H1 (cell line): ENCODE measurements around the gene SNRK. TPM values are rescaled to one million over a fixed set of nuclear protein-coding genes. Genes with fewer than 3 reads are reported as not detected.

ENCODE experiments used
- CTCF ChIA-PET: fragments of 300-600 bp; sonication (Branson Sonifier 250); formaldehyde crosslinking; loops from one replicate; lab custom pipeline; 2021; ENCODE audit not compliant: partially characterized antibody; lab: Charles Lee
- POLR2A ChIA-PET: fragments of 300-600 bp; sonication (Branson Sonifier 250); formaldehyde crosslinking; loops from one replicate; lab custom pipeline; 2021; ENCODE audit warnings: inconsistent platforms; ENCODE audit not compliant: partially characterized antibody; lab: Charles Lee
- DNase-seq, 2 experiments: peaks; one replicate each; pipeline versions ENCODE4 v3.0.0 to v3.0.0-alpha.2; 2010 to 2022; ENCODE audit warnings: low spot score in 2 of 2, low read depth in 1 of 2, mixed read lengths in 1 of 2
- FAIRE-seq: peaks from 2 replicates; lab custom pipeline; 2011; peaks lifted over from hg19 to GRCh38; lab: Jason Lieb, UNC
- H2AFZ ChIP-seq: 2 replicates; pipeline ENCODE4 v1.8.1; 2012; ENCODE audit warnings: low read length, inconsistent platforms
- H2AK5ac ChIP-seq: 2 replicates; pipeline ENCODE4 v1.6.1; 2013; ENCODE audit warnings: low read depth, low read length
- H2BK120ac ChIP-seq: replicated peaks from 2 replicates; pipeline ENCODE3; 2013; ENCODE audit warnings: low read depth, low read length, inconsistent platforms
- H2BK12ac ChIP-seq: 2 replicates; pipeline ENCODE4 v1.6.1; 2013; ENCODE audit warnings: low read depth, low read length
- H2BK15ac ChIP-seq: 2 replicates; pipeline ENCODE4 v1.6.1; 2013; ENCODE audit warnings: low read length
- H2BK20ac ChIP-seq: 2 replicates; pipeline ENCODE4 v1.6.1; 2013; ENCODE audit warnings: low read length
- H2BK5ac ChIP-seq: 2 replicates; pipeline ENCODE4 v1.6.1; 2013; ENCODE audit warnings: low read depth, low read length
- H3K14ac ChIP-seq: 2 replicates; pipeline ENCODE4 v1.6.1; 2013; ENCODE audit warnings: inconsistent platforms; ENCODE audit not compliant: insufficient read length
- H3K18ac ChIP-seq: 2 replicates; pipeline ENCODE4 v1.6.1; 2013; ENCODE audit warnings: low read length; ENCODE audit errors: extremely low read depth
- H3K23ac ChIP-seq: 2 replicates; pipeline ENCODE4 v1.6.1; 2013; ENCODE audit warnings: inconsistent platforms; ENCODE audit not compliant: insufficient read length
- H3K23me2 ChIP-seq: 2 replicates; pipeline ENCODE4 v1.6.1; 2013; ENCODE audit warnings: low read depth, low read length
- H3K27ac ChIP-seq: 2 replicates; pipeline ENCODE4 v1.6.1; 2011; ENCODE audit warnings: low read depth, low read length, inconsistent platforms
- H3K27me3 ChIP-seq, 4 experiments: replicated peaks in 1 of 4; 1 replicate in 1 of 4; 2 replicates in 3 of 4; pipeline versions ENCODE4 v1.6.1 to v1.8.1; 2011 to 2013; ENCODE audit warnings: low read length in 3 of 4, mild to moderate bottlenecking in 3 of 4, inconsistent platforms in 2 of 4, mixed read lengths in 2 of 4, moderate library complexity in 1 of 4; ENCODE audit not compliant: control insufficient read depth in 3 of 4, insufficient read depth in 3 of 4; ENCODE audit errors: extremely low read depth in 1 of 4
- H3K36me3 ChIP-seq, 4 experiments: 2 replicates each; pipeline versions ENCODE4 v1.6.1 to v1.8.1; 2011 to 2013; ENCODE audit warnings: mild to moderate bottlenecking in 4 of 4, low read length in 3 of 4, moderate library complexity in 2 of 4, control low read depth in 1 of 4, inconsistent platforms in 1 of 4; ENCODE audit not compliant: insufficient read depth in 4 of 4, control insufficient read depth in 2 of 4
- H3K4ac ChIP-seq: replicated peaks from 2 replicates; pipeline ENCODE3; 2013; ENCODE audit warnings: low read length, low read depth, mixed read lengths, inconsistent platforms; ENCODE audit not compliant: insufficient read length
- H3K4me1 ChIP-seq, 4 experiments: replicated peaks in 1 of 4; 1 replicate in 1 of 4; 2 replicates in 3 of 4; pipeline versions ENCODE4 v1.6.1 to v1.8.1; 2011 to 2013; ENCODE audit warnings: low read length in 3 of 4, inconsistent platforms in 2 of 4, mixed read lengths in 1 of 4; ENCODE audit not compliant: insufficient read depth in 4 of 4, control insufficient read depth in 3 of 4
- H3K4me2 ChIP-seq, 2 experiments: 2 replicates each; pipeline versions ENCODE4 v1.6.1 to v1.8.1; 2011 to 2013; ENCODE audit warnings: low read depth in 2 of 2, low read length in 2 of 2, control low read depth in 1 of 2, inconsistent platforms in 1 of 2, mild to moderate bottlenecking in 1 of 2; ENCODE audit not compliant: insufficient read depth in 1 of 2
- H3K4me3 ChIP-seq, 4 experiments: fragments of 200-600, 300-600 bp in 1 of 4; sonication (generic), shearing (Covaris generic), sonication (Bioruptor Twin) in 1 of 4; 2 replicates each; pipeline versions ENCODE4 v1.5.1 to v1.8.1; 2011 to 2016; ENCODE audit warnings: low read length in 4 of 4, low read depth in 3 of 4, control low read depth in 2 of 4, inconsistent platforms in 2 of 4, mild to moderate bottlenecking in 2 of 4, mixed read lengths in 1 of 4, moderate library complexity in 1 of 4; ENCODE audit not compliant: insufficient read depth in 2 of 4; ENCODE audit errors: extremely low read depth in 1 of 4
- H3K56ac ChIP-seq: replicated peaks from 2 replicates; pipeline ENCODE3; 2013; ENCODE audit warnings: low read depth, mild to moderate bottlenecking, mixed read lengths, low read length, inconsistent platforms; ENCODE audit not compliant: insufficient read length
- H3K79me1 ChIP-seq: 2 replicates; pipeline ENCODE4 v1.6.1; 2013; ENCODE audit warnings: low read depth, low read length, control low read depth
- H3K79me2 ChIP-seq, 2 experiments: 2 replicates each; pipeline versions ENCODE4 v1.6.1 to v1.8.1; 2012 to 2013; ENCODE audit warnings: low read length in 2 of 2, mild to moderate bottlenecking in 2 of 2, inconsistent platforms in 1 of 2; ENCODE audit not compliant: insufficient read depth in 2 of 2, control insufficient read depth in 1 of 2
- H3K9ac ChIP-seq, 4 experiments: replicated peaks in 1 of 4; 1 replicate in 1 of 4; 2 replicates in 3 of 4; pipeline versions ENCODE4 v1.6.1 to v1.8.1; 2011 to 2013; ENCODE audit warnings: low read depth in 3 of 4, low read length in 3 of 4, control low read depth in 2 of 4, mild to moderate bottlenecking in 2 of 4, moderate library complexity in 2 of 4, inconsistent platforms in 1 of 4; ENCODE audit errors: extremely low read depth in 1 of 4
- H3K9me3 ChIP-seq, 2 experiments: 2 replicates each; pipeline versions ENCODE4 v1.6.1 to v1.8.1; 2012 to 2013; ENCODE audit warnings: mild to moderate bottlenecking in 2 of 2, moderate library complexity in 2 of 2, control low read depth in 1 of 2, inconsistent platforms in 1 of 2, low read depth in 1 of 2, low read length in 1 of 2, mixed read lengths in 1 of 2; ENCODE audit not compliant: insufficient read depth in 2 of 2
- H4K20me1 ChIP-seq, 2 experiments: replicated peaks in 1 of 2; 2 replicates each; pipeline versions ENCODE3 to v1.8.1; 2011 to 2013; ENCODE audit warnings: inconsistent platforms in 2 of 2, low read length in 2 of 2, mild to moderate bottlenecking in 1 of 2; ENCODE audit not compliant: insufficient read depth in 2 of 2, control insufficient read depth in 1 of 2
- H4K5ac ChIP-seq: 2 replicates; pipeline ENCODE4 v1.6.1; 2013; ENCODE audit warnings: low read length, low read depth, mixed read lengths, inconsistent platforms; ENCODE audit not compliant: insufficient read length
- H4K8ac ChIP-seq: 2 replicates; pipeline ENCODE4 v1.8.0; 2013; ENCODE audit warnings: mild to moderate bottlenecking, moderate library complexity, low read length, inconsistent platforms; ENCODE audit not compliant: insufficient read depth; ENCODE audit errors: extremely low read depth
- H4K91ac ChIP-seq: replicated peaks from 2 replicates; pipeline ENCODE3; 2013; ENCODE audit warnings: low read length, mixed read lengths, inconsistent platforms; ENCODE audit not compliant: insufficient read length
- CHD1 ChIP-seq: IDR thresholded peaks from 2 replicates; pipeline ENCODE4 v1.6.1; 2012; ENCODE audit warnings: low read depth, low read length, improper control_type of control experiment
- CHD2 ChIP-seq: IDR thresholded peaks from 2 replicates; pipeline ENCODE4 v1.6.1; 2012; ENCODE audit warnings: low read length, improper control_type of control experiment
- CTBP2 ChIP-seq: IDR thresholded peaks from 2 replicates; pipeline ENCODE4 v1.7.0; 2011; ENCODE audit warnings: borderline replicate concordance, mild to moderate bottlenecking, moderate library complexity, mixed read lengths, low read length; ENCODE audit not compliant: insufficient read depth, insufficient read length
- GABPA ChIP-seq: IDR thresholded peaks from 2 replicates; pipeline ENCODE4 v1.6.1; 2011; ENCODE audit warnings: mild to moderate bottlenecking, low read length, moderate library complexity, borderline replicate concordance; ENCODE audit not compliant: insufficient read depth
- HDAC2 ChIP-seq, 2 experiments: fragments of 300-600 bp in 1 of 2; sonication (generic) in 1 of 2; IDR thresholded peaks; 2 replicates each; pipeline ENCODE4 v1.6.1; 2011 to 2012; ENCODE audit warnings: low read depth in 2 of 2, low read length in 2 of 2, mild to moderate bottlenecking in 2 of 2, moderate library complexity in 2 of 2, borderline replicate concordance in 1 of 2, inconsistent platforms in 1 of 2
- HDAC6 ChIP-seq: IDR thresholded peaks from one replicate; pipeline ENCODE4 v1.7.1; 2012; ENCODE audit warnings: low read depth, mild to moderate bottlenecking, inconsistent platforms, low read length, moderate library complexity
- JUND ChIP-seq: IDR thresholded peaks from 2 replicates; pipeline ENCODE4 v1.6.1; 2011; ENCODE audit warnings: mild to moderate bottlenecking, improper control_type of control experiment, low read length
- POLR2AphosphoS5 ChIP-seq: IDR thresholded peaks from 2 replicates; pipeline ENCODE4 v1.6.1; 2011; ENCODE audit warnings: low read depth, low read length
- RNF2 ChIP-seq: fragments of 200-900, 300-1000 bp; sonication (generic); IDR thresholded peaks from 2 replicates; pipeline ENCODE4 v1.7.1; 2016; ENCODE audit warnings: borderline replicate concordance, low read depth, mild to moderate bottlenecking, antibody characterized with exemption, low read length; ENCODE audit not compliant: poor library complexity, severe bottlenecking; ENCODE audit errors: missing control alignments
- TCF12 ChIP-seq: IDR thresholded peaks from 2 replicates; pipeline ENCODE4 v1.6.1; 2011; ENCODE audit warnings: low read depth, mild to moderate bottlenecking, low read length
- YY1 ChIP-seq: IDR thresholded peaks from 2 replicates; pipeline ENCODE4 v1.6.1; 2011; ENCODE audit warnings: low read depth, mild to moderate bottlenecking, low read length
- WGBS, 2 experiments: shearing (Covaris generic) in 1 of 2; methylation state at CpG; one replicate each; pipeline versions ENCODE4 v1.1.6 to v1.1.7; 2013 to 2015; ENCODE audit warnings: low lambda C conversion rate in 2 of 2, mixed read lengths in 2 of 2, inconsistent platforms in 1 of 2, low coverage in 1 of 2, missing lambda C conversion rate in 1 of 2; ENCODE audit not compliant: insufficient replicate concordance in 2 of 2, insufficient coverage in 1 of 2, insufficient read length in 1 of 2; ENCODE audit errors: extremely low coverage in 1 of 2, missing lambda C conversion rate in 1 of 2; 5-methylcytosine and 5-hydroxymethylcytosine counted together
- polyA plus RNA-seq, 7 experiments: library from polyadenylated mRNA; depleted of rRNA in 3 of 7; stranded (reverse) in 5 of 7; unstranded in 2 of 7; fragments of >200 nt in 5 of 7; fragments of 200-250 nt in 2 of 7; gene quantifications; 1 replicate in 5 of 7; 2 replicates in 1 of 7; 4 replicates in 1 of 7; pipeline versions ENCODE4 v1.2.1 to v1.2.3, GENCODE V29; 2011 to 2013; ENCODE audit warnings: missing spikeins in 2 of 7, mixed read lengths in 2 of 7
- total RNA-seq: library from RNA; stranded (reverse); fragmentation: NEBNext Ultra II Directional; extraction: Animal tissue kit (Norgen Biotek cat#: 25700); gene quantifications from 2 replicates; pipeline ENCODE4 v1.2.1, GENCODE V29; 2021
- TF ChIP-seq, protein P1 (sequence below): IDR thresholded peaks from 2 replicates; pipeline ENCODE4 v1.6.1; 2011; ENCODE audit warnings: low read depth, mild to moderate bottlenecking, low read length; ENCODE audit not compliant: insufficient read depth

SNRK gene
- total and polyA plus RNA-seq, 2 of the 8 experiments (the other 6 are each of a cell fraction or from before 2014, with no cell fraction given): 4.4 to 11.7 TPM

DNA sequence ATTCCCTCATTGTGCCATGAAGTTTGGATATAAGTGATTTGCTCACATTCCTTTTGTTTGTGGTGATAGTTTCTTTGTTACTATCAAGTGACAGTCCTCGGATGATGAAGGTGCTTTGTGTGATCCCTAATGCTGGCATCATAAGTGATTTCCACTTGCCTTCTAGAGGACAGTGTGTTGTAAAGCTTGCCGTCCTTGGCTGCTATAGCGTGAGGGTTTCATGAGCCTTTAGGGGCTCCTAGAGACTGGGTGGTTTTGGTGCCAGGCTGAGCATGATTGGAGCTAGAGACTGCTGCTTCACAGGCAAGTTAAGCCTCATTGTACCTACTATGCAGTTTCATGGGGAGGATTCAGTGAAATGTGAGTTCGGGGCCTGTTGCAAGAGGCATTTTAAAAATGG lies 12.4 kb downstream of the SNRK start:
- Histone ChIP-seq H2BK120ac (no peak overlapping the region), H3K56ac (no peak overlapping the region), H4K5ac (no peak overlapping the region), H3K4me3 (no peak overlapping the region), H3K27me3 (no peaks in the 10 kb centered on the region), H3K79me2 (peaks cover 3 to 56% of the 10 kb centered on the region in 2 experiments; a peak in 3 of 4 replicates), H2AK5ac (no peak overlapping the region), H3K27ac (no peak overlapping the region), H3K4ac (no peak overlapping the region), H3K9me3 (no peaks in the 10 kb centered on the region), H4K91ac (no peak overlapping the region), H2BK15ac (no peak overlapping the region), H3K4me1 (no peaks in the 10 kb centered on the region), H2BK20ac (no peak overlapping the region), H2BK12ac (no peak overlapping the region), H3K9ac (no peak overlapping the region), H3K18ac (no peak overlapping the region), H3K14ac (no peak overlapping the region), H3K79me1 (no peaks in the 10 kb centered on the region), H3K23ac (no peak overlapping the region), H3K36me3 (peaks cover 0 to 6% (median 2%) of the 10 kb centered on the region in 4 experiments; a peak in 3 of 8 replicates), H3K23me2 (no peaks in the 10 kb centered on the region), H4K8ac (no peak overlapping the region), H3K4me2 (no peak overlapping the region), H4K20me1 (peaks cover 0 to 8% of the 10 kb centered on the region in 2 experiments), H2AFZ (no peak overlapping the region), H2BK5ac (no peak overlapping the region)
- FAIRE-seq (no peak), DNase-seq (no peak)
- ChIA-PET POLR2A (interaction anchor here (0.7 kb wide), 1 partner anchor 9 kb away, joined by 3 read pairs; no protein-coding TSS in a partner anchor), CTCF (no interaction called here)
- 75% methylated on average over 4 of the region's 4 CpGs; no CpG with 5 or more reads in 1 of the 2 experiments for WGBS, 2 experiments
- TF ChIP-seq TCF12 (no peak), GABPA (no peak), POLR2AphosphoS5 (no peak), HDAC2 (IDR thresholded peaks at IDR 0.05; ENCODE audit: borderline replicate concordance in 1 of 2, low read depth in 2 of 2, low read length in 2 of 2) (no peak), RNF2 (no peak), CTBP2 (no peak), HDAC6 (no peak), CHD1 (no peak), CHD2 (no peak), YY1 (no peak), JUND (no peak)
- TF ChIP-seq, protein P1, sequence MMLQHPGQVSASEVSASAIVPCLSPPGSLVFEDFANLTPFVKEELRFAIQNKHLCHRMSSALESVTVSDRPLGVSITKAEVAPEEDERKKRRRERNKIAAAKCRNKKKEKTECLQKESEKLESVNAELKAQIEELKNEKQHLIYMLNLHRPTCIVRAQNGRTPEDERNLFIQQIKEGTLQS: no peak
